ENCODE results near the gene KRTAP29-1.
A peak's percentile ranks its signal among the peaks of the same experiment; 100 is the strongest.

- TF ChIP-seq REST (IDR thresholded peaks at IDR 0.05; ENCODE audit: low read depth) (no peak), FOXM1 (IDR thresholded peaks at IDR 0.05; ENCODE audit: borderline replicate concordance, low read depth) (no peak), YY1 (IDR thresholded peaks at IDR 0.05; ENCODE audit: low read depth) (no peak), TCF12 (IDR thresholded peaks at IDR 0.05; ENCODE audit: low read depth) (no peak), MAX (IDR thresholded peaks at IDR 0.05) (no peak), CEBPB (IDR thresholded peaks at IDR 0.05) (no peak), TAF1 (IDR thresholded peaks at IDR 0.05; ENCODE audit: low read depth) (no peak), RAD21 (IDR thresholded peaks at IDR 0.05; ENCODE audit: low read depth) (peak; percentile 47), NFIC (IDR thresholded peaks at IDR 0.05) (no peak), TEAD4 (IDR thresholded peaks at IDR 0.05) (no peak)
Measured at GRCh38 chr17:41324180-41325075, 21.8 kb upstream of the KRTAP29-1 start.
